GM19351 (cell line): ENCODE results near the gene NUBP1.
"Not testable (repeated sequence)": the region's sequence is repeated elsewhere in the genome, so short reads cannot be mapped to it uniquely, and the experiment has no call there.

Experiments
- ATAC-seq: cut with Tn5 transposase; IDR thresholded peaks from one replicate; pipeline ENCODE4 v1.9.1; 2021; ENCODE audit warnings: mild to moderate bottlenecking, moderate library complexity; ENCODE audit not compliant: unreplicated experiment

NUBP1 gene

DNA sequence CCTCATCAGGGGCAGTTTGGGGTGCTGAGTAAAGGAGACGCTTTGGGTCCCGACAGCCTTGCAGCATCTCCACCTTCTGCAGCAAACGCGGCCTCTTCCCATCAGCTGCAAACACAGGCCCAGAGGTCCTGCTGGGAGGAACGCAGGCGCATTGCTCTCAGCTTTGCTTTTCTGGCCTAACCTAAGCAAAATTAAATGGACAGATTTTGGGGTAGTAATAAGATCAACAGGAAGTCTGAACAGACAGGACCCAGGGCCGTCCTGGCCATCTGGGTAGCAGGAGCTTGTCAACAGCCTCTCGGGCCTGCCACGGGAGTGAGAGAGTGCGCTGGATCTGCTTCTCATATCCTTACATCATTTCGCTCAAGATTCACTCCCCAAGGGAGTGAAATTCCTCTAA, 7.2 kb downstream of the NUBP1 start:
- ATAC-seq = no peak

DNA sequence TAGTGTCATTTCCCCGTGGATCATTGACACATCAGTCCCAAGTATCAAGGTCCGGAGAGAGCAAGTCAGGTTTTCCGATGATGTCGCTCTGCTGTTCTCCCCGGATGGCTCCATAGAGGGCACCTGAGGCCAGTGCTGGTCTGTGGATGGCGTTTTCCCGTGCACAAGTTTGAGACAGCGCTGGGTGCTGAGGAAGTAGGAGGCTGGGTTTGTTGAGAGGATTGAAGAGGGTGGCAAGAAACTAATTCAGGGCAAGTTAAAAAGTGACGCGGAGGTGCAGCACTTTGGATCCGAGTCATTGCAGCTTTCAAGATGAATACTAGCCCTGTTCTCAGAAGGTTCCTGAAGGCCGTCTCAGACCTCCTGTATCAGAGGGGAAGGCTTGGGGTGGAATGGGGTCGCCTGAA, 7.7 kb downstream of the NUBP1 start:
- ATAC-seq = no peak

DNA sequence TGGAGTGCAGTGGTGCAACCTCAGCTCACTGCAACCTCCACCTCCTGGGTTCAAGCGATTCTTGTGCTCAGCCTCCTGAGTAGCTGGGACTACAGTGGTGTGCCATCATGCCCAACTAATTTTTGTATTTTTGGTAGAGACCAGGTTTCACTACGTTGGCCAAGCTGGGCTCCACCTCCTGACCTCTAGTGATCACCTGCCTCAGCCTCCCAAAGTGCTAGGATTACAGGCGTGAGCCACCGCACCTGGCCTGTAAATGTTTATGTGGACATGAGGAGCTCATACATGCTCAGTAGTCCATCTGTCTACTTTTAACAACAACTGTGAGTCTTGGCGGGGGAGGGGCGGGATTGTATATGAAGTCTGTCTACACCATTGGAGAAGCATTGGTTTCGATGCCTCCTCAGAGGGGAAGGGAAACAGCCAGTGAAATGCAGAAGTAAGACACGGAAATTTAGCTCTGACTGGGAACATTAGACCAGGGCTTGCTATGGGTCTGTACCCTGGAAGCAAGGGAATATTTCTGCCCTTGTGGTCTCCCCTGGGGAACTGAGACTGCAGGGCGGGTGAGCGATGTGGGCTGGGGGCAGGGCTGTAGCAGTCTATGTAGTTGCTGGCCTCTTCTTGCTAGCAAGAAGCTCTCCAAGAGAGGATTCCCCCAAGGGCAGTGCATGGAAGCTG, 9.3 kb downstream of the NUBP1 start:
- peak; percentile 77 for ATAC-seq

DNA sequence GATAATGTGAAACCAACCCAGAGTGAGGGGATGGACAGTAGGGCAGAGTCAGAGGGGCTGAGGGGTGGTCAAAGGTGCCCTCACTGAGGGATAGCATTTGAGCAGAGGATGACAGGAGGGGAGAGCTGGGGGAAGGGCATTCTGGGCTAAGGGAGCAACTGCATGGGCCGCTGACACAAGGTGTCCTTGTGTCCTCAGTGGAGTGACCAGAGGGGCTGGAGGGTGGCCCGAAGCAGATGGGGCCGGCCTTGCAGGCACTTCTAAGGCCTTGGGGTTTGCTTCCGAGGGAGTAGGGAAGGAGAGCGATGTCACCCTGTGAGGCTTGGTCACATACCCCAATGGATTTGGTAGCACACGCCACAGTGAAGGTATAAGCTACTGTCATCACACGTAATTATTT, 10.0 kb downstream of the NUBP1 start:
- no peak for ATAC-seq

DNA sequence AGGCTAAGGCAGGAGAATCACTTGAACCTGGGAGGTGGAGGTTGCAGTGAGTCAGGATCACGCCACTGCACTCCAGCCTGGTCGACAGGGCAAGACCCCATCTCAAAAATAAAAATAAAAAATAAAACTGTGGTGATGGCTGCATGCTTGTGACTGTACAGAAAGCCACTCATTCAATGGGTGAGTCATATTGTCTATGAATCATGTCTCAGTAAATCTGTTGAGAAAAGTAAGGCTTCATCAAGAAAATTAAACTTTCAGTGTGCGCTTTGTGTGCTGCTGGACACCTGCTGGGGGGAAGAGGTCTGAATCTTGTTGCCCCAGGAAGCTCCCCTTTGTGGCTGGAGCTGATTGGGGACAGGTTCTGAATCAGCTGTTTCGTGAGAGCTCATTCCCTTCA, 11.3 kb downstream of the NUBP1 start:
- ATAC-seq = no peak

DNA sequence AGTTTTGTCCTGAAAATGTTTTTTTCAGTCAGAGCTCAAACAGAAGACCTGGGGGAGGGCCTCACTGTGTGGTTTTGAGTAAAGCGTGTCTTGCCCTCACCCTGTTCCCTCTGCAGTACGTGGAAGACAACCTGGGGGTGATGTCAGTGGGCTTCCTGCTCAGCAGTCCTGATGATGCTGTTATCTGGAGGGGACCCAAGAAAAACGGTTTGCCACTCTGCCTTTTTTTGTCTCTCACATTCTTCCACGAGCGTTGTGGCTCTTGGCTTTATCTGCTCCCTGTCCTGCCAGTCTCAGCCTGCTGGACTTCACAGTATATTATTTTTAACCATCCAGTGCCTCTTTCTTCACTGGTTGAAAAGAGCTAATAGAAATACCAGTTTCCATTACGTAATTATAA, 12.9 kb downstream of the NUBP1 start:
- ATAC-seq = no peak

DNA sequence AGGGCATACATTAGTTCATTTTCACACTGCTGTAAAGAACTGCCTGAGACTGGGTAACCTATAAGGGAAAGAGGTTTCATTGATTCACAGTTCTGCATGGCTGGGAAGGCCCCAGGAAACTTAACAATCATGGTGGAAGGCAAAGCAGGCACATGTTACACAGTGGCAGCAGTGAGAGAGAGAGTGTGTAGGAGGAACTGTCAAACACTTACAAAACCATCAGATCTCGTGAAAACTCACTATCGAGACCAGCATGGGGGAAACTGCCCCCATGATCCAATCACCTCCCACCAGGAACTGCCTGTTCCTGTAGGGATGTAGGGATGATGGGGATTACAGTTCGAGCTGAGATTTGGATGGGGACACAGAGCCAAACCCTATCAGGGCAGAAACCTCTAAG, 17.2 kb downstream of the NUBP1 start:
- ATAC-seq = no peak

DNA sequence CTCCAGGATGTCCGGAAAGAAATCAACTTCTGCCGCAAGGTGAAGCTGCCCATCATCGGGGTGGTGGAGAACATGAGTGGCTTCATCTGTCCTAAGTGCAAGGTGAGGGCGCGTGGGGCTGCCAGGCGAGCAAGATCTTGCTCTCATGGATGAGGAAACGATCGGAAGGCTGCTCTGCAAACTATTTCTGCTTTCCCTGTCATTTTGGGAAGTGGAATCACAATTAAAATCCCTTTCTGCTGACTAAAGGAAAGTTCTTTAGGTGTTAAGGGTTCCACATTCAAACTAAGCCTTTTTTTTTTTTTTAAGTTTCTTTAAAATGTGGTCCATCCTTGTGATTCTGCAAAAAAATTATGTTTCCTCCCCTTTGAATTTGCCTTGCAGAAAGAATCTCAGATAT, 17.7 kb downstream of the NUBP1 start:
- ATAC-seq = no peak

DNA sequence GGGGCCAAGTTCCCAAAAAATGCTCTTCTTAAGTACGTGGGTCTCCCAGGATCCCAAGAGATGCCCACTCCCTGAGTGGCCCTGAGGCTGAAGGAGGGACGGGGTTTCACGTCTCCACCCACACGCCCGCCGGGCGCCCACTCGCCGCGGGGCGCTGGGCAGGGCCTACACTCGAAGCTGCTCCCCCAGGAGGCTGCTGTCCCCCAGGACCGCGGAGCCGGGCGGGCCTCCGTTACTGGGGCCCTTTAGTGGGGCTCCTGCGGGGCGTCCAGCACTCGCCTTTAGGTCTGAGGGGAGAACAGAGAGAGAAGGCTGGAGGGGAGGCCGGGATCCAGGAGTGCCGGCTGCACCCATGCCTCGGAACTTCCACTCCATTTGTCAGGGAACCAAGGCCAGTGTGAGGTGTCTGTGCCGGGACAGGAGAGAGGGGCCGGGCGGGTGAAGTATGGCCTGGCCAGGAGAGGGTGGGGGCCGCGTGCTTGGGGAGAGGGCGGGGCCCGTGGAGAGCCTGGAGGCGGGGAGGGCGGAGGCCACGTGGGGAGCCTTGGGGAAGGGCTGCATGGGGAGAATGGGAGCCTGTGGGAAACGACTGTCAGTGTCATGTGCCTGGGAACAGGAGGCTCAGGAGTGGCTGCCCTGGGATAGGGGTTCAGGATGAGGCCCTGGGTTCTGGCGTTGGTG, 18.8 kb downstream of the NUBP1 start:
- ATAC-seq = no peak

DNA sequence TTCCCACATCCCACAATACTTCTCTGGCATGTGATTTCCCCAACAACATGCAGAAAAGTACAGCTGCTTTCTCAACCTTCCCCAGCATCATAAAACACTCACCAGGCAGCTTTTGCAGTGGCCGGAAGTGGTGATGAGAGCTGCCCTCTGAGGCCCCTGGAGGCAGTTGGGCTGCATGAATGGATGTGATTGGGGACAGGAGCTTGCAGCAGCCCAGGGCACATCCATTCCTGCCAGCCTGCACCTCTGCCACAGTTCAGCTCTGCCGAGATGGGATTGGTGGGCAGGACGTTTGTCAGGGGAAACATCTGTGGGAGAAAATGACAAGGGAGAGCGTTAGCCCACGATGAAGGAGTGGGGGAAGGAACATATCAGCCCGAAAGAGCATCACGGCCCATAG, 19.8 kb downstream of the NUBP1 start:
- ATAC-seq = no peak

DNA sequence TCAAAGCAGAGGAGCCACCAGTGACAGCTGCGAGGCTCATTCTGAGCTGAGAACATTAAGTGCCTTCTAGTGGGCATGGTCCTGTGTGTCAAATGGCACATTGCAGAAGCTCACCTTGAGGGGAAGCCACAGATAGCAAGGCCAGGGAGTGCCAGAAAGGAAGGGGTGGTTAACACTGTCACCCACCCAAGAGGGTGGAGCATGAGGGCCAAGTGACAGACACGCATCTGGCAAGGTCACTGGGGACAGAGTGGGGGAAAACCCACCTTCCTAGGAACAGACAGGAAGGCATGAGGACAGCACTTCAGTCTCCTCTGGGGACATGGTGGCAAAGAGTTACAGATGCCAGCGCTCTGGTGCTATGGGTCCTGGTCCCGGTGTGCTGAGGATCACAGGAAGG, 22.1 kb downstream of the NUBP1 start:
- no peak for ATAC-seq

DNA sequence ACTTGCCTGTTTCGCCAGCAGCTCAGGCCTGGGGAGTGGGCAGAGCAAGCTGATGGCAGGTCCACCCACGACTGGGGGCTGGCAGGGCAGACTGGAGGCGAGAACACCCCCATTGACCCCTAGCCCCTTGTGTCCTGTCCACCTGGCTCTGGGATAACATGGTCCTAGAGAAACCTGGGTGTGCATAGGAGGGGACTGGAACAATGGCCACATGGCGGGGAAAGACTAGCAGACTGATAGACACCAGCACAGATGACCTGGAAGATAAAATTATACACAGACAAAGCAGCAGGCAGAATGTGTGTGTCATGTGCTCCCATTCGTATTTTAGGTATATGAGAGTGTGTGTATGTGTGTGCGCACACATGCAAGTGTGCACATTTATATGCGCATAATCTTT, 23.5 kb downstream of the NUBP1 start:
- ATAC-seq = no peak

DNA sequence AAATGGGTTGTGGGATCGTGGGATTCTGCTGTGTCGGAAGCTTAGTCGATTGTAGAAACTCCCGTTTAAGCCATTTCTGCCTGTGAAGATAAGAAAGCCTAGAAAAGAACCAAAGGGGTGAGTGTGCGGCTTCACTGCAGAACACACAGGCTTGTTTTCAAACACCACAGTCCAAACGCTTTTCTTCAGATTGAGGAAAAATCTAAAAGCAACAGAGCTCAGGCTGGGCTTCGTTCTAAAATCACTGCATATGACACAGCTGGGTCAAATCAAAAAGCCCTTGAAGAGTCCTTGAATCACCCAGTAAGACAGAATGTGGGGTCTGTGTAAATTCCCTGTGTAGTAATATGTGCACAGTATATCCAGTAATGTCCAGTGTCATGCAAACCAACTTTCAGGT, 25.7 kb downstream of the NUBP1 start:
- no peak for ATAC-seq

DNA sequence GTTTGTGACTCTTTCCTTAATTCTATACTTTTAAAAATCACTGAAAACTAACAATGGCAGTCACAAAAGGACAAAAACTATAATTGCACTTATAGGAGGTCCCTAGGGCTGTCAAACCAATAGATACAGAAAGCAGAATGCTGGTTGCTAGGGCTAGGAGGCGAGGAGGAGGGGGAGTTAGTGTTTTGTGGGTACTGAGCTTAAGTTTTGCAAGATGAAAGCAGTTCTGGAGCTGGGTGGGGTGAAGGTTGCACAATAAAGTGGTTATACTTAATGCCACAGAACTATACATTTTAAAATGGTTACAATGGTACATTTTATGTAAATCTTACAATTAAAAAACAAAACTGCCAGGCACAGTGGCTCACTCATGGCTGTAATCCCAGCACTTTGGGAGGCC, 27.3 kb downstream of the NUBP1 start:
- no peak for ATAC-seq

DNA sequence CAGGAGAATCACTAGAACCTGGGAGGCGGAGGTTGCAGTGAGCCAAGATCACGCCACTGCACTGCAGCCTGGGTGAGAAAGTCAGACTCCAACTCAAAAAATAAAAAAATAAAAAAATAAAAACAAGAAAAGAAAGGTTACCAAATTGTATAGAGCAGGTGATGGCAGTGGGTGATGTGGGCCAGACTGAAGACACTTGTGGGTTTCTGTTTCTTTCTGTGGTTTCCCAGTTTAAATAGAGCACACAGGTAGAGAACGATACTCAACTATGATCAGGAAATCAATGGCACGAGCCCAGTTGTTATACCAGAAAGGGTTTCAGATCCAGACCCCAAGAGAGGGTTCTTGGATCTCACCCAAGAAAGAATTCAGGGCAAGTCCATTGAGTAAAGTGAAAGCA, 32.6 kb downstream of the NUBP1 start:
- peak; percentile 84 for ATAC-seq

DNA sequence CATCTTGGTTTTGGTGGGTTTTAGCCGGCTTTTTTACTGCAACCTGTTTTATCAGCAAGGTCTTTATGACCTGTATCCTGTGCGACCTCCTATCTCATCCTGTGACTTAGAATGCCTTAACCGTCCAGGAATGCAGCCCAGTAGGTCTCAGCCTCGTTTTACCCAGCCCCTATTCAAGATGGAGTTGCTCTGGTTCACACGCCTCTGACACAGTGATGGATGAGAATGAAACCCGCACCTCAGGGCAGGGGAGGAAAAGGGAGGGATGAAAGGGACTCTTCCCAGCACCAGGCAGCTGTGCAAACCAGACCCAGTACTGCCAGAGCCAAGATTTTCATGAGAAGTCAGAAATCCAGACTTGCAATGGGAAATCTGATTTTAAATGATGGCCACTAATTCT, 33.3 kb downstream of the NUBP1 start:
- ATAC-seq = not testable (repeated sequence)

DNA sequence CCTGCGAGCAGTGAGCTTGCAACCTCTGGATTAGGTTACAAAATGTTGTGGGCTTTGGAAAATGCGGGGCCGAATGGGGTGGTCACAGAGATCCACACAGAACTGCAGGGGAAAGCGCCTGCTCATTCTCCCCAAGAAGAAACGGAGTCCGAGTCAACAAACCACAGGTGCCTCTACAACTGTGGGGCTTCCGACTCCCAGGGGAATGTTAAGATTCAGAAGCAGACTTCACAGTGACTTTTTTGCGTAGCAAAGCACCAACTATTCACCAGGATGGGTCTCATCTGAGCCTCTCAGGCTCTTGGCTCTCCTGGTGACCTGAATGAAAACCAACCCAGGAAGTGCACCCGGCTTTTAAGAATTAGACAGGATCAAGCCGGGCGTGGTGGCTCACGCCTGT, 33.7 kb downstream of the NUBP1 start:
- ATAC-seq = no peak

DNA sequence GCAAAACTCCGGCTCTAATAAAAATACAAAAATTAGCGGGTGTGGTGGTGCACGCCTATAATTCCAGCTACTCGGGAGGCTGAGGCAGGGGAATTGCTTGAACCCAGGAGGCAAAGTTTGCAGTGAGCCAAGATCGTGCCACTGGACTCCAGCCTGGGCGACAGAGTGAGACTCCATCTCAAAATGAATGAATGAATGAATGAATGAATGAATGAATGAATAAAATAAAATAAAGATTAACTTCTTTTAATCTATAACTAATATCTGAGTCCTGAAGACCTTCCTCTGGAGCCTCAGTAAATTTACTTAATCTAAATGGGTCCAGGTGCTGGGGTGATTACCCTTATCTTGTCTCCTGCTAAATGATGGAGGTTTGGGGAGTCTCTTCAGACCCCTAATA, 36.3 kb downstream of the NUBP1 start:
- ATAC-seq = not testable (repeated sequence)

DNA sequence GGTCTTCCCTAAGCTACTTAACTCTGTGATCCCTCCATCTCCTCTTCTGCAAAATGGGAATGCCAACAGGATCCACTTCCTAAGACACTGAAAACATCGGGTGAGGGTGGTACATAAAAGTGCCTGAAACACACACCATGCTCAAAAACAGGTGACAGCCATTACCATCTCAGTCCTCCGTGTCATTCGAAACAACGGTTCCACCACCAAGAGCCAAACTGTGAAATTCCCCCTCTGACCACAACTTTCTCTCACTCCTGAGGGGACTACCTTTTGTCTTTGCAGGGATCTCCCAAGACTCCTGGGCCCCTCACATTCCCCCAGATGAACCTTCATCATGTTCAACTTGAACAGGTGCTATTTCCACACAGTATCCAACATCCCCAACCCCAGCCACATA, 37.0 kb downstream of the NUBP1 start:
- no peak for ATAC-seq

DNA sequence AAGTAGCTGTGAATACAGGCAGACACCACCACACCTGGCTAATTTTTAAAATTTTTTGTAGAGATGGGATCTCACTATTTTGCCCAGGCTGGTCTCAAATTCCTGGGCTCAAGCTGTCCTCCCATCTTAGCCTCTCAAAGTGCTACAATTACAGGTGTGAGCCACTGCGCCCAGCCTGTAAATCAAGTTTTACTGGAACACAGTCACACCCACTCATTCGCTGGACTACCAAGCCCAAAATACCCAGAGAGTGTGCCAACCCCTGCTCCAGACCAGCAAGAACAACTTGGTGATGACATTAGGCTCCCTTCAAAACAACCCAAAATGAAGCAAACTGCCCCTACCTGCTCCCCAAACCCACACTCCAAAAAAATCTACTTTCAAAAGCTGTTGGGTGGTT, 39.0 kb downstream of the NUBP1 start:
- ATAC-seq = no peak

DNA sequence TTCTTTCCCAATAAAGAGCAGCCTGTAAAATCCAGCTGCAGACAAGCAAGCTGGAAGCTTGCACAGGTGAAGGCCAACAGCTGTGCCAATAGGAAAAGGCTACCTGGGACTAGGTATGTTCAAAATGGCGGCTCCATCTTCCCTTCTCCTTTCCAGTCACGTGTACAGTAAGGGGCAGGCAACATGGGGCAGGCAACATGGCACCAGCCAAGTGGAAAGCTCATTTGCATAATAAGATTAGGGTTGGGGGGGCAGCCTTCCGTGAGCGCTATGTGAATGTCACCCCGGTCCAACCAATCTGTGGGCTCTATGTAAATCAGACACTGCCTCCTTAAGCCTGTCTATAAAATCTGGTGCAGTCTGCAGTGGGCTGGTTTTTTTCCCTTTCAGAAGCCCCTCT, 43.7 kb downstream of the NUBP1 start:
- no peak for ATAC-seq

DNA sequence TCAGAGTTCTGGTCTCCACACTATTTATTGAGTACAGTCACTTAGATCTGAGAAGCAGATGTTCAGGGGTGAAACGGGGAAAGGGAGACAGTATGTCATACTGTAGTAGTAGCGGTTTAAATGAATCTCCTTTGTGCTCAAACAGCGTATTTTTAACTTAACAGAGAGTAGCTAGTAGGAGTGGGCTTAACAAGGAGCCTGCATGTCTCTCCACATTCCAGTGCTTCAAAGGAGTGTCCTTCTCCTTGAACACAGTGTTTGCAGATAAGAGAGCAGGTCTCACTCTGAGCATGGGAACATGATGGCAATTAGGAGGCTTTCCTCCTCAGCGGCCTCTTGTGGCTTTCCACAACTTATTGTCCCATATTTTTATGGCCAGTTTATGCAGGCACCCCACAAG, 45.0 kb downstream of the NUBP1 start:
- not testable (repeated sequence) for ATAC-seq

DNA sequence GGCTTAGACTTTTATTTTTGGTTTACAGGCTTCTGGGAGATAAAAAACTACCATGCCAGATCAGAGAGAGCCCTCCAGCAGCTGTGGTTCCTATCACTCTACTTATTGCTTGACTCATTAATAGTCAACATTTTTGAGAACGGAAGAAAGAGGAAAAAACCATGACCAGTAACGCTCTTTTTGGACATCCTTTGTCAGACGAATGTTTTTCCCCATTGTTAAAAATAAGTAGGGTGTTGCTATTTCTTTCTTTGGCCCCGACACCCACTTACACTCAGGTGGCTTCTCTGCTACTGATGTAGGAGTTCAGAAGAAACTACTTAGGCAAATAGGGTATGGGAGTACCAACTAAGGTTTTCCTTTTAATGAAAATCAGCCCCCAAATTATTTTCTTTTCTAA, 47.4 kb downstream of the NUBP1 start:
- ATAC-seq = no peak
